Frontal cortex (tissue), 4 donors: Measurements from ENCODE around the gene GRIK4. TPM values are rescaled to one million over a fixed set of nuclear protein-coding genes. Genes with fewer than 3 reads are reported as not detected.

ENCODE experiments used
- DNase-seq, 2 donors: peaks; one replicate each; pipeline ENCODE4 v3.0.0; 2012; ENCODE audit warnings: low spot score in 2 of 2
- FAIRE-seq: peaks from 2 replicates; lab custom pipeline; 2012; peaks lifted over from hg19 to GRCh38; lab: Jason Lieb, UNC
- total RNA-seq: library from RNA; depleted of rRNA; stranded (reverse); fragments of >200 nt; gene quantifications from one replicate; pipeline ENCODE4 v1.2.3, GENCODE V29; 2014
- donor health status: control.
- donor health status: control.
- donor health status: control.

The GRIK4 gene
- total RNA-seq, 1 donor from 2014 or later: 3.3 TPM

DNA sequence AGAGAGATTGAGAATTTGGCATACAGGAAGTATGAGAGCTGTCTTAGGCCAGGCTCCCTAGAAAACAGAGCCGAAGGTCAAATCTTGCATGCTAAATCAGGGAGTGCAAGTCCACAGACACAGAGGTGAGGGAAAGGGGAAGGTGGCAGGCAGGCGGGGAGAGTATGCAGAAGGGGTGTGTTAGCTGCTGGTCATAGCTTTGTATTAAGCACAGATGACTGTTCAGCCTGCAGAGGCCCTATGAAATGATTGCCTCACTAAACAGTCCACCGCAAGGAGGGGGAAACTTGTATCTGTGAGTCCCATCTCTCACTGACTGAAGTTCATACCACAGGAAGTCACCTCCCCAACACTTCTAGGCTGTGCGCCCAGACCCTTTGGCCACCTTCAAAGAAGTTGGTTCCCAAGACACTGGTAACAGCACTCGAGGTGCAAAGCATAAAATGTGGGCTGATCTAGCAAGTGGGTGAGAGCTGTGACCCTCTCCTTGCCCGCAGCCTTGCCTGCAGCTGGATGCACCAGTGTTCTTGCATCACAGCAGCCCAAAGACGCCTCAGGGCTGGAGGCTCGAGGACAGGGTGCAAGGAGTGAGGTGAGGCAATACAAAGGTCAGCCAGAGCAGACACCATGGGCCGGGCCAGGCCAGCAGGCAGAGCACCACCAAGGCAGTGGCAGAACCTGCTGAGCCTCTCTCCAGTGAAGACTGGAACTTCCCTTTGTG is 397.1 kb downstream of the GRIK4 start:
- DNase-seq (no peak), FAIRE-seq (no peak)

GRCh38 chr11:120909676-120910416 is 398.3 kb downstream of the GRIK4 start:
- FAIRE-seq (no peak), DNase-seq (no peak)

GRCh38 chr11:120911943-120912342 is 400.4 kb downstream of the GRIK4 start:
- no peak for DNase-seq
- FAIRE-seq: no peak

GRCh38 chr11:120912504-120912903 is 401.0 kb downstream of the GRIK4 start:
- FAIRE-seq (no peak), DNase-seq (peak; percentile 16 to 59)

GRCh38 chr11:120912915-120913314 is 401.4 kb downstream of the GRIK4 start:
- DNase-seq (no peak), FAIRE-seq (no peak)

GRCh38 chr11:120914021-120914420 is 402.5 kb downstream of the GRIK4 start:
- FAIRE-seq: no peak
- DNase-seq: no peak

DNA sequence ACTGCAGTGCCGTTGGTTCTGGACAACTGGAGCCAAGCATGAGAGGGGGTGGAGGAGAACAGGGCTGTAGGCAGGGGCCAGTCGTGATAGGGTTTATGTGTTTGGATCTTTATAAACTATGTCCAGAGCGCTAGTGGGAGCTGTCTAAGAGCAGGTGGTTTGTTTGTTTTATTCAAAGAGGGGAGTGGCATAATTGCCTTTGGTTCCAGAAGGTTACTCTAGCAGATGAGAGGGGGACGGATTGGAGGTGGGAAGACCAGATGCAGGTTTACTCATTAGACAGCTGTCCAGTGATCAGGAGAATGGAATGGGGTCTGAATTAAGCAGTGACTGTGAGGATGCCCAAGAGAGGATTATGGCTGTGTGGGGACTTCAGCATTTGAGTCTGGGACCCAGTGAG is 403.1 kb downstream of the GRIK4 start:
- FAIRE-seq (no peak), DNase-seq (no peak)

DNA sequence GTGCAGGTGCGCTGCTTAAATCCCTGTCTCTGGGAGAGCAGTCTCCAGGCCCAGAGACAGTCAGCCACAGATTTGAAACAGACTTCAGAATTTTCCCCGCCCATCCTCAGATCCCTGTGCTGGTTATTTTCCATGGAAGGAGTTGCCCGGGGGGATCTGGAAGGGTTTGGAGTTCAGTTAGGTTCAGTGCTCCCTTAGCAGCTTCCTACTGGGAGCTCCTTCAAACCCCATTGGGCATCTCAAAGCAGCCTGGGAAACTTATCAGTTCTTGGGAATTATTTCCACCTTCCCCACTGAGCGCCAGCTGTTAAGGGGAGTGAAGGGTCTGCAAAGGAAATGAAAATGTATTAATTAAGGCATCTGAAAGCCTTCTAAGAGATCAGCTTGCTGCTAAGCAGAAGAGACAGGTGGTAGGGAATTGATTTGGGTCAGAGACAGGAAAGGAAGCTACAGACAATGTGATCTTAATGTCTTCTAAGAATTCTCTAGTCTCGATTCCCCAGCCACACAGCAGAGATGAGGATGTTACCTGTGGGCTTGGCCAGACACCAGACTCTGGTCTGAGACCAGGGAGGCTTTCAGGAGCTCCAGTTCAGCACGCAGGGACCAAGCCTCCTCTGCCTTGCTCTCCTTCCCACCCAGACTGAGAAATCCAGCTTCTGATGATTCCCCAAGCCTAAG is 406.2 kb downstream of the GRIK4 start:
- no peak for DNase-seq
- no peak for FAIRE-seq

DNA sequence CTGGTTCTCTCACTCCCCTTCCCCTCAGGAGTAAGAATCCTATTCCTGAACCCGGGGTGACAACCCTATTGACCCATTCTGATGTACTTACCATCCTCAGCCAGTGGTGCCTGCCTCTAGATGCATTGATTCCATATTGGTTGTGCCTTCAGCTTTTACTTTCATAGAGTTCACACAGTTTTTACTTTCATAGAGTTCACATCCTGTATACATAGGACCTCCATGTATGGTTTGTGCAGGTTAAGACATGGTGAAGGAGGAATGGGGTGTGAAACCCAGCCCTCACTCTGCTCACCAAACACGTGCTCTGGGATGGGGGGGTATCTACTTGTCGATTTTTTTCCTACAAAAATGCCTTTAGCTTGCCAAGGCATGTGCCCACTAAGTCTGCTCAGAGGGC is 406.7 kb downstream of the GRIK4 start:
- DNase-seq: no peak
- FAIRE-seq: no peak

DNA sequence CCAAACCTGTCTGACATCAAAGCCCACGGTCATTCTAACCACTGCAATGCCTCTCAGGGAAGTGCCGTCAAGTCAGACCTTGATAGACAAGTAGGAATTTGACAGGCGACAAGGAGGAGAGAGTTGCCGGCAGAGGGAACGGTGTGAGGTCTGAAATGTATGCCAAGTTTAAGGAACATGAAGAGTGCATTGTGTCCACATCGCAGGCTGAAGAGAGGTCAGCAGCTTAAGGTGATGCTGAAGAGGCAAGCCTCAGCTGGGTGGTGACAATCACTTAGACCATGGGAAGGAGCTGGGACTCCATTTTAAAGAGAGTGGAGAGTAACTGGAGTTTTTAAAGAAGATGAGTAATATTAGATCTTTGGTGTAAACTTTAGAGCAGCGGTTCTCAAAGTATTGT is 407.5 kb downstream of the GRIK4 start:
- FAIRE-seq (no peak), DNase-seq (no peak)

DNA sequence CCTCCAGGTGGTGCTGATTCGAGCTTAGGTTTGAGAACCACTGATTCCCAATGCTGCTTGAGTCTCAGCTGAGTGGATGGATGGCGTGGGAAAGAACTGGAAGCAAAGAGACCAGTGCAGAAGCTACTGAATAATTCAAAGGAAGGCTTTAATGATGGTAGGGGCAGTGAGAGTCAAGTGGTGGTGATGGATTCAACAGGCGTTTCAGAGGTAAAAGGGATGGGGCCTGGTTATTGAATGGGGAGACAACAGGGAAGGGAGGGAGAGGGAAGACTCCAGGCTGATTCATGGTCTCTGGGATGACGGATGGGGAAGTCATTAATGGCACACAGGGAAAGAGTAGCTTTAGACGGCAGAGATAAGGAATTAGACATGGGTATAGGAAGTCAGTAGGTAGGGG is 408.0 kb downstream of the GRIK4 start:
- DNase-seq: no peak
- no peak for FAIRE-seq

- DNase-seq (no peak), FAIRE-seq (no peak)
Measured at GRCh38 chr11:120923866-120924508, 412.4 kb downstream of the GRIK4 start.

DNA sequence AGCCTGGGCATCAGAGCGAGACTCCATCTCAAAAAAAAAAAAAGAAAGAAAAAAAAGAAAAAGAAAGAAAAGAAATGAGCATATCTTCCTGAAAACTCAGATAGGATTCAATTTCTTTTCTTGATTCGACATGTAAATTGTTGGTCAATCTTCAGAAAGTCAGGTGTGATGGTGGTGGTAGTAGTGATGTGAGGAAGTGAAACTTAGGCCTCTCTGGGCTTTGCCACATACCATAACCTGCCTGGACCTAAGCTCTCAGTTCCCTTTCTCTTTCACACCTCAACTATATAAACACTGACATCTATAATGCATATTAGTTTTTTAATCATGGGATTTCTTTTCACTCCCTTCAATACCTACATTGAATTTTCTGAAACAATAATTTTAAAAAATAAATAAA is 414.4 kb downstream of the GRIK4 start:
- DNase-seq: no peak
- no peak for FAIRE-seq

GRCh38 chr11:120928627-120929026 is 417.1 kb downstream of the GRIK4 start:
- DNase-seq (no peak), FAIRE-seq (no peak)

GRCh38 chr11:120929090-120929489 is 417.5 kb downstream of the GRIK4 start:
- DNase-seq: peak in 1 of 2 donors; percentile 38
- no peak for FAIRE-seq

DNA sequence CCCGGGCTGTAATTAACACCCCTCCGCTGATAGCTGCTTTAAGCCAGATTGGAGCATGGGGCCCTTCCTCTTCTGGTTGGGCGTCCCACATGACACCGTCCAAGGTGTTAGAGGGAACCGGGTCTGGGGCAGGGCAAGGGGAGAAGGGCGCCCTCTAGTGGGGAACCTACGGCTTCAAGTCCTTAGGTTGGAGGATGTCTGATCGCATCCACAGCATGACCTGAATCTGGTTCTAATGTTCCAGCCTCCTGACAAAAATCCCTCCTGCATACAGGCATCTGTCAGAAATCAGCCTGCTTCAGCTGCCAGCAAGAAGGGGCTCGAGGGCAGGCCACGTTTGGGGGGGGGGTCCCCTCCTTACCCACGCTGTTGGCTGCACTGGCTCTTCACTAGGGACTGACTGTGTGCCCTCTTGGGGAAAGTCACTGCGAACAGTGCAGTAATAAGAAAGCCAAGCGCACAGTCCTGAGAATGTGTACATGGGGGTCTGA is 418.2 kb downstream of the GRIK4 start:
- peak in 1 of 2 donors; percentile 51 for DNase-seq
- no peak for FAIRE-seq

- DNase-seq (no peak), FAIRE-seq (no peak)
Measured at GRCh38 chr11:120931057-120931779, 419.7 kb downstream of the GRIK4 start.

DNA sequence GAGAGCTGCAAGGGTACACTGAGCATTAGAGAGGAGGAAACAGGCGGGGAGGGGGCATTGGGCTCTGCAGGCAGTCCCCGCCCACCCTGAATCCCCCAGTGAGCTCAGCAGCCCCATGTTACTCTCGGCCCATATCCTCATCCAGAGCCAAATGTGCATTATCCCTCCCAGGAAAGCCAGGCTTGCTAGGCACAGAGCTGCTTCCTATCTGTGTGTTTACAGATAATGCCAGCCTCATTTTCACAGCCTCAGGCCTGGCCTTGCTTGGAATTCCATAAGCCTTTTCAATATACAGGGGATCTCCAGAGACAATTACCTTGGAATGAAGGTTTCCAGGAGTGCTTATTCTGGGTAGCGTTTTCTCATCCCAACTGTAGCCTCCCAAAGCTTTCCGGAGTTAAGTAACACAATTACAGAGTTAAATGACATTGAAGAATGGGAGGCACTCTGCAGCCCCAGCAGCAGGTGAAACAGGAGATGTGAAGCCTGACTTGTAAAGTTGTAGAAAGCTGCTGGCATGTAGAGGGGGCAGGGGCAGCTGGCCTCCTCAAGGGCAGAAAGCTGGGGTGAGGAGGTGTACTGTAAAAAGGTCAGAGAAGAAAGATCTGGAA is 420.9 kb downstream of the GRIK4 start:
- DNase-seq (no peak), FAIRE-seq (no peak)

GRCh38 chr11:120936356-120936755 is 424.8 kb downstream of the GRIK4 start:
- FAIRE-seq: no peak
- DNase-seq: no peak
